ENCODE results near the gene ATP2B2. TPM values are rescaled to one million over a fixed set of nuclear protein-coding genes. Genes with fewer than 3 reads are reported as not detected.
A peak's percentile ranks its signal among the peaks of the same experiment; 100 is the strongest.

ATP2B2 gene
- total and polyA plus RNA-seq, 5 experiments from 2014 or later = not detected

DNA sequence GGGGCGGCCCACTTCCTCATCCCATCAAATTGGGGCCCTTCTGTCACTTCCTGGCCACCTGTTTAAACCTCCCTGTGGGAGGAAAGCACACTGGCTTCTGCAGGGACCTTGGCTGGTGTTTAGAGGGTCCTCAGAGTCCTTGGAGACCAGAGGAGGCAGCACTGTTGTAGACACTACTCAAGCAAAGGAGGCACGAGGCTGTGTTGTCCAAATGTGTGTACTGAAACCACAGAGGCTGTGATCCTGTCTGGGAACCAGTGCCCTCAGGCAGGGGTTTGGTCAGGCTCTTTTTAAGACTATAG, 172.1 kb downstream of the ATP2B2 start:
- H3K9me3 Mint-ChIP-seq = no peaks in the 10 kb centered on the region
- no peak for ATAC-seq
- POLR2A ChIA-PET = no interaction called here
- no peaks in the 10 kb centered on the region for H3K36me3 Mint-ChIP-seq
- peaks cover 9 to 18% (median 17%) of the 10 kb centered on the region in 4 donors for H3K4me1 Mint-ChIP-seq
- H3K4me3 Mint-ChIP-seq = no peak overlapping the region
- no peak for DNase-seq
- peaks cover 1 to 16% (median 11%) of the 10 kb centered on the region in 5 donors for H3K27me3 Mint-ChIP-seq
- H3K27ac Mint-ChIP-seq = peak overlapping the region in 2 of 10 donors; percentile 27 to 76

DNA sequence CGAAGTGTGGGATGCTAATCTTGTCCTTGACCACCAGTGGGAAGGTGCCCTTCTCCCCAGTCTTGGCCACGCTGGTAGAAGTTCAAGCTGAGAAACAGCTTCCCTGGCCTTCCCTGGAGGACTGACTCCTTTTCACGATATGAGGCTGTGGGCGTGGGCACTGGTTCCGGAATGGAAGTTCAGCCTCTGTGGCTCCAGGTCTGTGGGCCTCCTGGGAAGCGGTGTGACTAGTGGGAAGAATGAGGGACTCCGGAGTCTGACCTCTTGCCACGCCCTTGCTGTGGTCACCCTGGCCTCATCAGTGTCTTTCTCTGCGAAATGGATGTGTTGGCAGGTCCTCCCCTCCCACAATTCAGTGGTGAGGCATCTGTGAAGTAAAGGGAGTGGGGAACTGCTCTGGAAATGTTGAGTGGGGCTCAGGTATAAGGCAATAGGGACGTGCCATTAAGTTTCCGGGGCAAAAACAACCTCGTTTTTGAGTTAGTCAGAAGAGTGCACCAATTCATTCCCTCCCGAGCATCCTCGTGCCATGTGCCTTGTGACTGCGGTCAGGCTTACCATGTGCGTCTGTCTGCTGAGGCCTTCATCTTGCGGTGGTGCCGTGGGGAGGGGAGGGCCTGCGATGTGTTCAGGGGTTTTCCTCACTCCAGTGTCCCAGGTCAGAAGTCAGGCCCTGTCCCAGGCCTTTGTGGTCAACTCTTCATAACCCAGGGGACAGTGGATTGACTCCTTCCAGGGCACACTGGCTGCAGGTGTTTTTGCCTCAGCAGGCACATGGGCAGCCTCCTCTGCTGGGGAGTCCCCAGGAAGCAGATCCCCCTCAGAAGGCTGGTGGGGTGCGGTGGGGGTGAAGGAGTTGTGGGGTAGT, 172.7 kb downstream of the ATP2B2 start:
- Mint-ChIP-seq H3K9me3 (no peaks in the 10 kb centered on the region), H3K27ac (peak overlapping the region in 2 of 10 donors; percentile 4 to 17), H3K36me3 (no peaks in the 10 kb centered on the region), H3K4me3 (no peak overlapping the region), H3K4me1 (peaks cover 7 to 18% (median 17%) of the 10 kb centered on the region in 4 donors), H3K27me3 (peaks cover 3 to 20% (median 11%) of the 10 kb centered on the region in 5 donors)
- POLR2A ChIA-PET = no interaction called here
- ATAC-seq = peak in 1 of 2 donors; percentile 35
- DNase-seq = no peak

DNA sequence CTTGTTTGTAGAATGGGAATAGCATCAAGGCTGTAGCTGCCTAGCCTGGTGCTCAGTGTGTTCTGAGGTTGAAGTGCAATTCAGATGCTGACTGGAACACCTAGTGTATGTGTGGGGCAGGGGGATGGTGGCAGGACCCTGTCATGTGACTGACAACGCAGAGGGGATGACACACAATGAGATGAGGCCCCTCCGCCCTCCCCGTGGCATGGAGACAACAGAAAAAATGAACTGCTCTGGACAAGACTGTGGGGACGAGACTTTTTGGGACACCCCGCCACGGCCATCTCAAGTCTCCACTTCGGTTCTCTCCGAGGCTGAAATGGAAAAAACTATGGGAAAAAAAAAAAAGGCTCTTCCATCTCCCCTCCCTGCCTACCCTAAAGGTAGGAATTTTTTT, 174.1 kb downstream of the ATP2B2 start:
- no peak for ATAC-seq
- peaks cover 7 to 26% (median 14%) of the 10 kb centered on the region in 5 donors for H3K27me3 Mint-ChIP-seq
- POLR2A ChIA-PET = no interaction called here
- H3K4me3 Mint-ChIP-seq = no peak overlapping the region
- H3K9me3 Mint-ChIP-seq = no peaks in the 10 kb centered on the region
- no peaks in the 10 kb centered on the region for H3K36me3 Mint-ChIP-seq
- H3K27ac Mint-ChIP-seq = no peak overlapping the region
- H3K4me1 Mint-ChIP-seq = peaks cover 7 to 18% (median 17%) of the 10 kb centered on the region in 4 donors
- DNase-seq = no peak

DNA sequence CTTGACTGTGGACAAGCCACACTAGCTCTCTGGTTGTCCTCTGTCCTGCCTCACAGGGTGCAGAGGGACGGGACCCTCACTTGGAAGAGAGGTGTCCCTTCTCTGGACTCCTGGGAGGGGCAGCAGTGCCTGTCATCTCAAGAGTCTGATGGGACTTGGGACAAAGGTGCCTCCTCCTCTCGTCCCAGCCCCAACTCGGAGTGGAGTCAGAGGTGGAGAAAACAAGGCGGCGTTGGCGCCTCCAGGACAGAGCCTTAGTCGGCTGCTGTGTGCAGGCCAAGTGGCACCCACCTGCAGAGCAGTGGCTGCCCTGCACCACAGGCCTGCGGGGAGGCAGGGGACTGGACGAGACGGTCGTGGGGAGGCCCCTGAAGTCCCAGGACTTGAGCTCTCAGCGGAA, 175.1 kb downstream of the ATP2B2 start:
- Mint-ChIP-seq H3K9me3 (no peaks in the 10 kb centered on the region), H3K27ac (no peak overlapping the region), H3K27me3 (peaks cover 7 to 36% (median 16%) of the 10 kb centered on the region in 5 donors), H3K36me3 (no peaks in the 10 kb centered on the region), H3K4me3 (no peak overlapping the region), H3K4me1 (peaks cover 7 to 18% (median 17%) of the 10 kb centered on the region in 4 donors)
- no peak for DNase-seq
- no peak for ATAC-seq
- POLR2A ChIA-PET = interaction anchor here (0.6 kb wide), 1 partner anchor 683 kb away, joined by 4 read pairs; no protein-coding TSS in a partner anchor

DNA sequence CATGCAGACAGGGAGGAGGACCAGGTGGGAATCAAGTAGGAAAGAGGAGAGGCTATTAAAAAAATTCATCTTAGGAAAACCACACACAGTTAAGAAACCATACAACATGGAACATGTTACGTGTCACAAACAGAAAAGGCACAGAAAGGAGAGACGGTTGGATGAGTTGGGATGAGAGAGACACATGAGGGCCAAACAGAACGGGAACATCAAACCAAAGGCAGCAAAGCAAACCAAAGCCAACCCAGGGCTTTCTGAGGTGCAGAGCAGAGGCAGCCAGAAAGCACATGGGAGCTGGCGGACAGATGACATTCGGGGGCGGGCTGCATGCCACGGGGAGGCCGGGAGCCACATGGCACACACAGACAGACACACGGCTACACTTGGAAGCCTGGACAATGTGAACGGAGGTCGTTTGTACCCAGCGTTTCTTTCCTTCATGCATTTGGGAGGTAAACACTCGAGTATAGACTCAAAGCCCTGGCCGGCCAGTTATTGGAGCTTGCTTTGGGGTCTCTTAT, 175.8 kb downstream of the ATP2B2 start:
- H3K4me3 Mint-ChIP-seq = no peak overlapping the region
- no peaks in the 10 kb centered on the region for H3K36me3 Mint-ChIP-seq
- H3K27me3 Mint-ChIP-seq = peaks cover 7 to 38% (median 16%) of the 10 kb centered on the region in 5 donors
- H3K4me1 Mint-ChIP-seq = peaks cover 3 to 18% (median 14%) of the 10 kb centered on the region in 4 donors
- H3K9me3 Mint-ChIP-seq = no peaks in the 10 kb centered on the region
- POLR2A ChIA-PET = no interaction called here
- no peak for DNase-seq
- no peak for ATAC-seq
- peak overlapping the region in 1 of 10 donors; percentile 85 for H3K27ac Mint-ChIP-seq

DNA sequence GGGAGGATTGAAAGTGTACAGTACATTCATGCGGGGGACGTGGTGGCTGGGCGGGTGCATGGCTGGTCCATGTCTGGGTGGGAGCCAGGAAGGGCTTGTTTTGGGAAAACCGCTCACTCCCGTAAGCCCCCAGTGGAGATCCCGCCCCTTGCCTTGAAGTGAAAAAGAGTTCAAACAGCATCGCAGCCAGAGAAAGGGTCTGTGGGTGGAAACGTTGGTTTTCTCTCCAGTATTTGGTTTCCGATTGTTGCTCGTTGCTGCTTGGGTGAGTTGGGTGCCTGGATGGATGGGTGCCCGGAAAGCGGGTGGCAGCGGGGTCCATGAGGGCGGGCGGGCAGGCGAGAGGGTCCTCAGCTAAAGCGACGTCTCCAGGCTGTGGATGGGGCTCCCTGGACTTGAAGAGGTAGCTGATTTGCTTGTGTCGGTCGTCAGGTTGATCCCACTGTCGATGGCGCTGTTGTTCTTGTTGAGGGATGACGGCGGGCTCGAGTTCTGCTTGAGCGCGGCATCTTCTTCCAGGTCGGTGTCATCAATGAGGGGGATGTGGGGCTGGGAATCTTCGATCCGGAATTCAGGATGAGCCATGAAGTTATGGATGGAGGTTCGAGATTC, 176.8 kb downstream of the ATP2B2 start:
- Mint-ChIP-seq H3K36me3 (no peaks in the 10 kb centered on the region), H3K4me1 (peaks cover 3 to 17% (median 13%) of the 10 kb centered on the region in 4 donors), H3K27me3 (peaks cover 7 to 48% (median 17%) of the 10 kb centered on the region in 5 donors), H3K4me3 (no peak overlapping the region), H3K9me3 (no peaks in the 10 kb centered on the region), H3K27ac (no peak overlapping the region)
- DNase-seq (no peak), ATAC-seq (no peak)
- POLR2A ChIA-PET = no interaction called here

DNA sequence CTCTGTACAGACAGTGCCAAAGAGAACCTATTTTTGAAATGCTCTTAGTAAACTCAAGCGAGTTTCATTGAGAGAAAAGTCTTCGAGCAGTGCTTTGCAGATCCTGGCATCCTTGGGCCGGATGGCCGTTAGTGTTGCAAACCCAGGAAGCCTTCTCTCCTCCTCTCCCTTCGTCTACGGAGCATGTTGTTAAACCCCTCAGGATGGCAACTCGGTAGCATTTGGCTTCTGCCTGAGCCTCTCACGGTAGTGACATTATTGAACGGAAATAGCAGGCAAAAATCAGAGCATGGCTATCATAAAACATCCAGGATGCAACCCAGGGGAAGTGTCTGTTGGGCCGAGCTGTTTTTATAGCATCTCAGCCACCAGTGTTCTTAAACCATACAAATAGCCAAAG, 177.8 kb downstream of the ATP2B2 start:
- Mint-ChIP-seq H3K4me1 (peaks cover 0 to 7% (median 4%) of the 10 kb centered on the region in 4 donors), H3K27ac (no peak overlapping the region), H3K9me3 (no peaks in the 10 kb centered on the region), H3K36me3 (no peaks in the 10 kb centered on the region), H3K4me3 (no peak overlapping the region), H3K27me3 (peaks cover 7 to 48% (median 17%) of the 10 kb centered on the region in 5 donors)
- no peak for DNase-seq
- no peak for ATAC-seq
- POLR2A ChIA-PET = no interaction called here

DNA sequence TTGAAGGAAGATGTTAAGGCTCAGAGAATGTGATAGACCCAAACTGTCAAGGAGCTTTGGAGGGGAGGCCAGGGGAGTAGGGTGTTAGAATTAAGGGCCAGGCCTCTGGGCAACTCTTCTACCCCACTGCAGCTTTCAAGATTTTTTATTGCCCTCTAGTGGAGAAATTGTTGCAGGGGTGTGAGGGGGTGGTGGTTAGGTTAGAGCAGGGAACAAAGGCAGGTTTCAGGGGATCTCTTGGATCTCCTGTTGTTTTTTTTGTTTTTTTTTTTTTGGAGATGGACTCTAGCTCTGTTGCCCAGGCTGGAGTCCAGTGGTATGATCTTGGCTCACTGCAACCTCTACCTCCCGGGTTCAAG, 183.1 kb downstream of the ATP2B2 start:
- peaks cover 2 to 28% (median 5%) of the 10 kb centered on the region in 5 donors for H3K27me3 Mint-ChIP-seq
- peak overlapping the region in 5 of 10 donors; percentile 26 to 98 (median 92) for H3K27ac Mint-ChIP-seq
- DNase-seq (peak in 3 of 10 donors; percentile 20 to 27 (median 23)), ATAC-seq (no peak)
- peaks cover 0 to 10% (median 0%) of the 10 kb centered on the region in 3 donors for H3K36me3 Mint-ChIP-seq
- H3K9me3 Mint-ChIP-seq = no peaks in the 10 kb centered on the region
- POLR2A ChIA-PET = no interaction called here
- H3K4me1 Mint-ChIP-seq = peaks cover 8 to 34% (median 31%) of the 10 kb centered on the region in 4 donors
- H3K4me3 Mint-ChIP-seq = peak overlapping the region in 4 of 10 donors; percentile 30 to 81 (median 32)

DNA sequence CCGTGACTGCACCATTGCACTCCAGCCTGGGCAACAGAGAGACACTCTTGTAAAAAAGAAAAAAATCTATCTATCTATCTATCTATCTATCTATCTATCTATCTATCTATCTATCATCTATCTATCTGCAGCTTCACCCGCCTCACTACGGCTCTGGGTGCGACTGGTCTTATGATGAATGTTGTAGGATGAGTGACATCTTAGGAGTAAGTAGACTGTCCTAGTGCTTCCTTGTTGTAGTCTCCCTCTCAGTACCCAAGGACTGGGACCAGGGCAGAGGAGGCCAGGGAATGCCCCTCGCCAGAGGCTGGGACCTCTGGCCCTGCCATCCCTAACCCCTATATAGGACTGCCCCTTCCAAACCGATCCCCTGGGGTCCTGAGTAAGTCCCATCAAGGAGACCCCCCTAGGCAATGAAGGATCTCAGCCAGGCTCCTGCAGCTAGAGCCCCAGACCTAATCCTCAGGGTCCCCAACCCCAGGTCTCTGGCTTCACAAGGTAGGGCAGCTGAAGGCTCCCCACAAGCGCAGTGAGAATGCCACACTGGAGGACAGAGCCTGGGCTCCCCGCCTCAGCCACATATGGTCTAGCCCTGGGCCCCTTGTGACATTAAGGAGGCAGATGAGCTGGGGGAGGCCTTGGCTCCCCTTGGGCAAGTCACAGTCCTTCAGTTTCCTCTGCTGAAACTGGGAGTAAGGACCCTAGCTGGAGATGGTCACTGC, 183.6 kb downstream of the ATP2B2 start:
- POLR2A ChIA-PET = interaction anchor here (1.1 to 1.8 kb wide), 6 partner anchors 58 to 951 kb away, joined by 3 to 11 read pairs (median 6); partner anchors contain the start of genes ATG7, CRELD1, FANCD2 and JAGN1
- ATAC-seq = no peak
- peak overlapping the region; percentile 81 to 94 (median 90) for H3K4me3 Mint-ChIP-seq
- peaks cover 1 to 27% (median 5%) of the 10 kb centered on the region in 5 donors for H3K27me3 Mint-ChIP-seq
- H3K27ac Mint-ChIP-seq = peak overlapping the region in 9 of 10 donors; percentile 29 to 98 (median 96)
- H3K36me3 Mint-ChIP-seq = peaks cover 0 to 10% (median 0%) of the 10 kb centered on the region in 3 donors
- peaks cover 8 to 34% (median 31%) of the 10 kb centered on the region in 4 donors for H3K4me1 Mint-ChIP-seq
- H3K9me3 Mint-ChIP-seq = no peaks in the 10 kb centered on the region
- no peak for DNase-seq

DNA sequence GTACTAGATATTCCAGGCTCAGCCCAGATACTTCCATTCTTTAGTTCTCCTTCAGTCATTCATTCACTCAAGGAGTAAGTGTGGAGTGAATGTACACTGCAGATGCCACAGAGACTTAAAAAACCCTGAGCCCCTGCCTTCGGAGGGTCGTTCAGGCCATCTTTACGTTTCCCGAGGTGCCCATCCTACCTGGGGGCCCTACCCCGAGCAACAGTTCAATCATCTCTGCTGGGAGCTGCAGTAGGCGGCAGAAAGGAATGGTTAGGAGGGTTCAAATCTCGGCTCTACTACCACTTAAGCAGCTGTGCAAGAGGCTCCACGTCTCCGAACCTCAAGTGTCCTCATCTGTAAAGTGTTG, 185.1 kb downstream of the ATP2B2 start:
- H3K27me3 Mint-ChIP-seq = peaks cover 0 to 12% (median 2%) of the 10 kb centered on the region in 5 donors
- DNase-seq (no peak), ATAC-seq (no peak)
- H3K27ac Mint-ChIP-seq = peak overlapping the region; percentile 82 to 98 (median 96)
- H3K4me3 Mint-ChIP-seq = peak overlapping the region; percentile 81 to 94 (median 90)
- peaks cover 8 to 34% (median 31%) of the 10 kb centered on the region in 4 donors for H3K4me1 Mint-ChIP-seq
- peaks cover 0 to 12% (median 0%) of the 10 kb centered on the region in 3 donors for H3K36me3 Mint-ChIP-seq
- H3K9me3 Mint-ChIP-seq = no peaks in the 10 kb centered on the region
- POLR2A ChIA-PET = interaction anchor here (0.8 to 1.8 kb wide), 12 partner anchors 8 to 952 kb away, joined by 3 to 11 read pairs (median 5); partner anchors contain the start of genes ATG7, BRPF1, CRELD1 and FANCD2

DNA sequence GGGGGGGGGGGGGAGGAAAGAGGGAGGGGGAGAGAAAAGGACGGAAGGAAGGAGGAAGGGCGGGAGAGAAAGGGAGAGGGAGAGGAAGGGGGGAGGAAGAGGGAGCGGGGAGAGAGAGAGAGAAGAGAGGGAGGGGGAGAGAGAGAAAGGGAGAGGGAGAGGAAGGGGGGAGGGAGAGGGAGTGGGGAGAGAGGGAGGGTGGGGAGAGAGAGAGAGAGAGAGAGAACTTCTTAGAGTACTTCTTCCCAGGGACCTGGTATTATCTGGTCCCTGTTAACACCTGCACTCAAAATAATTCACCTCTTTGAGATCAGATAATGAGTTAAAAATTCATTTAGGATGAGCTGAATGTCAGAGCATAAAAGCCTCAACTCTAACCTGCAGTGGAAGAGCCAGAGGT, 185.6 kb downstream of the ATP2B2 start:
- DNase-seq (no peak), ATAC-seq (no peak)
- Mint-ChIP-seq H3K4me3 (peak overlapping the region; percentile 81 to 94 (median 90)), H3K9me3 (no peaks in the 10 kb centered on the region), H3K36me3 (peaks cover 0 to 16% (median 0%) of the 10 kb centered on the region in 3 donors), H3K4me1 (peaks cover 8 to 34% (median 32%) of the 10 kb centered on the region in 4 donors), H3K27me3 (peaks cover 0 to 12% (median 0%) of the 10 kb centered on the region in 5 donors), H3K27ac (peak overlapping the region in 9 of 10 donors; percentile 82 to 98 (median 96))
- POLR2A ChIA-PET = interaction anchor here (1.3 kb wide), 1 partner anchor 429 kb away, joined by 4 read pairs; no protein-coding TSS in a partner anchor

DNA sequence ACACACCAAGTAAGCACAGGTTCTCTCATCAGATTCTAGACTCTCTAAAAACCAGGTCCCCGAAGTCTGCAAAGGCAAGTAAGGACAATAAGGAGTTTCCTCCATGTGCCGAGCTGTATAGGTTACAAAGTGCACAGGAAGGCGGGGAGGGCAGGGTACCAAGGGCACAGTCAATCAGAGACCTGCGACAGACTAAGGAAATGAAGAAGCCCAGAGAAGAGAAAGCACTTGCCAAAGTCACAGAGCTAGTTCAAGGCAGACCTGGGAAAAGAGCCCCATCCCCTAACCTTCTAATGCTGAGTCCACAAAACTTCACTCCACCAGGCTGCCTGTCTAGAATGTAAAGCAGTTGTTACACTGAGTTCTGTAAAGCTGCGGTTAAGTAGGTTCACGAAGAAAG, 186.1 kb downstream of the ATP2B2 start:
- POLR2A ChIA-PET = no interaction called here
- ATAC-seq = no peak
- DNase-seq = peak in 1 of 10 donors; percentile 42
- peaks cover 8 to 38% (median 33%) of the 10 kb centered on the region in 4 donors for H3K4me1 Mint-ChIP-seq
- peak overlapping the region; percentile 21 to 93 (median 82) for H3K27ac Mint-ChIP-seq
- H3K36me3 Mint-ChIP-seq = peaks cover 0 to 22% (median 0%) of the 10 kb centered on the region in 3 donors
- H3K9me3 Mint-ChIP-seq = no peaks in the 10 kb centered on the region
- H3K4me3 Mint-ChIP-seq = peak overlapping the region; percentile 59 to 84 (median 77)
- peaks cover 0 to 7% (median 0%) of the 10 kb centered on the region in 5 donors for H3K27me3 Mint-ChIP-seq

Measured in naive thymus-derived CD8-positive, alpha-beta T cell (primary cell).